C4-2B (cell line): ENCODE measurements around the gene RADIL.

ENCODE experiments used
- CTCF ChIP-seq: fragments of 450-650 bp; conservative IDR thresholded peaks from 2 replicates; pipeline ENCODE4 v1.5.1; 2017; ENCODE audit warnings: mild to moderate bottlenecking
- ZFX ChIP-seq: fragments of 450-650 bp; IDR thresholded peaks from 2 replicates; pipeline ENCODE4 v1.6.1; 2017

GRCh38 chr7:4833691-4834600 lies 49.6 kb downstream of the RADIL start:
- TF ChIP-seq CTCF (no peak), ZFX (no peak)
